Astrocyte of the spinal cord (primary cell): ENCODE measurements around the gene ASCL3.
"Not testable (repeated sequence)": the region's sequence is repeated elsewhere in the genome, so short reads cannot be mapped to it uniquely, and the experiment has no call there.

Experiments
- DNase-seq: peaks from one replicate; pipeline ENCODE4 v3.0.0; 2011; ENCODE audit warnings: low read depth, low spot score
- H3K4me3 ChIP-seq: 2 replicates; pipeline ENCODE4 v1.5.1; 2011; ENCODE audit warnings: low read depth, mild to moderate bottlenecking, low read length, moderate library complexity
- CTCF ChIP-seq: IDR thresholded peaks from 2 replicates; pipeline ENCODE4 v1.5.1; 2012; ENCODE audit warnings: low read depth, mild to moderate bottlenecking, low read length, inconsistent platforms
- in situ Hi-C: cut with HindIII; loops from 2 replicates; pipeline ENCODE4 v1.10.0; 2017; ENCODE audit warnings: low sequenced_read_pairs

ASCL3 gene

DNA sequence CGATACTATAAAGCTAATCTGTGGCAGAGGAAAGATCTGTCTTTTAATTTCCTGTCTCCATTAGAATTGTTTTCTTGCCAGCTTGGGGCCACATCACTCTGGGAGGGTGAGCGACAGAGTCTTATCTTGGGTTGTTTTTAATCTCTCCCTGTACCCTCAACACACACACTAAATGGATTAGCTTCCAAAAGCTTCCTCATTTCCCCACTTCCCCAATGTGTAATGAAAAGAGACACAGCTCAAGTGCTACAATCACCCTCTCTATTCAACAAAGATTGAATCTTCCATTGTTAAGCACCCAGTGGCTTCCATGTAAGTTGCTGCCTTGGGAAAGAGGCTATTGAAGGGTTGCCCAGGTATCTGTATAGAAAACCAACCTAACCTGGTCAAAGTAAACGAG is 6.1 kb upstream of the ASCL3 start:
- no peak for TF ChIP-seq CTCF
- DNase-seq: no peak
- in situ Hi-C loops: no loop called here
- H3K4me3 ChIP-seq: no peak overlapping the region

DNA sequence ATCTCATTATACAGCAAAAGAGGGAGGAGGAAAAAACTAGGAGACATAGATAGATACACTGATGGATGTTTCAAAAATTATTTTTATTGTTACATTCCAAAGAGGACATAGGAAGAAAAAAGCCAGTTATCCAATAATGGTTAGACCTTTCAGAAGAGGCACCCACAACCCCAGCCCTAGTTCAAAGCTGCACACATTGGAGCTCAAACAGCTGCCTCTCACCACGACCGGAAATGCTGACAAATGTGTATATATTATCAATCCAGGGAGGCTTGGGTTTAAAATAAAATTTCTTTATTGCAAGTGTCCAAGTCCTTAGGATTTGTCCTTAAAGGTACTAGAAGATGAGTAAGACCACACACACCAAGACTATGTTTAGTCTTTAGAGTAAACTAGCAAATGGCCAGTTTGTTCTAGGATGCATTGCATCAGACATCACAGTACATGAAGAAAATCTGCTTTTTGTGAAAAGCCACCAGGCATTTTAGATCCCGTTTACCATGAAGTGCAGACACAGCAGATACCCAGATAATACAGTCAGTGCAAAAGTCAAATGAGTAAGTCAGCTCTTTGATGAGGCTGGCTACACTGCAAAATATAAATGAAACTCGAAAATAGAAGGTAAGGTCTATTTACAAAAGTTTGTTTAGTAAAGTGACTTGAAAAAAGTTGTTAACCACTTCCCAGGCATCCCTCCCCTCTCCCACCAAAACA is 4.6 kb upstream of the ASCL3 start:
- no peak for DNase-seq
- H3K4me3 ChIP-seq: no peak overlapping the region
- in situ Hi-C loops: no loop called here
- TF ChIP-seq CTCF: no peak

GRCh38 chr11:8941341-8942103 is 1.3 kb downstream of the ASCL3 start:
- H3K4me3 ChIP-seq: no peak overlapping the region
- DNase-seq: no peak
- TF ChIP-seq CTCF: no peak
- in situ Hi-C loops: no loop called here

DNA sequence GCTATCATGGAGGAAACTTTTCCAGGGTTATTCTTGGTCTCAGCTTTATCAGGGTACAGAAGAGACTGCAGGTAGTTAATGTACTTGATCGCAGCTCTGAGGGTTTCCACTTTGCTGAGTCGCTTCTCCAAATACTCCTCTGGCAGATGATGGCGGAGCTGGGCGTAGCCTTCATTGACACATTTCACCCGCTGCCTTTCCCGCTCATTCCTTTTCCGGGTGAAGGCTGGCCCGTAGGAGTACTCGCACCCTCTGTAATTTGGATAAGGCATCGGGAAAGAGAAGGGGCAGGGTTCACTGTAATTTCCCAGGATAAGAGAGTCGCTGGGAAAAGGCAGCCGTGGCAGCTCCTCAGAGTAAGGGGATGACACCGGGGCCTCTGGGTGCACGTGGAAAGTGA is 5.2 kb downstream of the ASCL3 start:
- H3K4me3 ChIP-seq: no peak overlapping the region
- TF ChIP-seq CTCF: no peak
- in situ Hi-C loops: no loop called here
- no peak for DNase-seq

- DNase-seq: no peak
- in situ Hi-C loops: no loop called here
- TF ChIP-seq CTCF: no peak
- no peak overlapping the region for H3K4me3 ChIP-seq
Observed at GRCh38 chr11:8937159-8937558, 5.7 kb downstream of the ASCL3 start.

DNA sequence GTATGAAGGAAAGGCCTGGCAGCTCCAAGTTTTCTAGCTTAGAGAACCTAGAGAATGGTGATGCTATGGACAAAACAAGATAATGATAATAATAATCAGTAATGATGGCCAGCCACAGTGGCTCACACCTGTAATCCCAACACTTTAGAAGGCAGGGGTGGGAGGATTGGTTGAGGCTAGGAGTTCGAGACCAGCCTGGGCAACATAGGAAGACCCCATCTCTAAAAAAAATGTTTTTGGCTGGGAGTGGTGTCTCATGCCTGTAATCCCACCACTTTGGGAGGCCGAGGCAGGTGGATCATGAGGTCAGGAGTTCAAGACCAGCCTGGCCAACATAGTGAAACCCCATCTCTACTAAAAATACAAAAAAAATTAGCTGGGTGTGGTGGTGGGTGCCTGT is 7.0 kb downstream of the ASCL3 start:
- DNase-seq, H3K4me3 ChIP-seq, in situ Hi-C loops: not testable (repeated sequence)
